Smooth muscle cell (in vitro differentiated cells): ENCODE data around the gene TMEM229B. TPM values are rescaled to one million over a fixed set of nuclear protein-coding genes. Genes with fewer than 3 reads are reported as not detected.

ENCODE experiments used
- DNase-seq: peaks from one replicate; lab custom pipeline; 2025; ENCODE audit not compliant: unreplicated experiment; lab: John Stamatoyannopoulos, UW
- H2AFZ ChIP-seq: fragments of 200-600 bp; sonication (generic); 2 replicates; pipeline ENCODE4 v1.6.0; 2016; ENCODE audit warnings: antibody characterized with exemption, low read depth, mild to moderate bottlenecking
- H3F3A ChIP-seq: fragments of 200-600 bp; sonication (generic); 2 replicates; pipeline ENCODE4 v1.6.0; 2017; ENCODE audit warnings: antibody characterized with exemption, low read depth
- H3K27ac ChIP-seq: fragments of 200-600 bp; sonication (generic); 2 replicates; pipeline ENCODE4 v1.5.1; 2016; ENCODE audit warnings: low read depth, mild to moderate bottlenecking
- H3K27me3 ChIP-seq: fragments of 200-600 bp; sonication (generic); 2 replicates; pipeline ENCODE4 v1.6.1; 2016; ENCODE audit warnings: low read depth, mild to moderate bottlenecking
- H3K36me3 ChIP-seq: fragments of 200-600 bp; sonication (generic); 2 replicates; pipeline ENCODE4 v1.5.1; 2016; ENCODE audit warnings: low read depth
- H3K4me1 ChIP-seq: fragments of 200-600 bp; sonication (generic); 2 replicates; pipeline ENCODE4 v1.5.1; 2016; ENCODE audit warnings: low read depth
- H3K4me2 ChIP-seq: fragments of 200-600 bp; sonication (generic); 2 replicates; pipeline ENCODE4 v1.6.0; 2016; ENCODE audit warnings: mild to moderate bottlenecking
- H3K4me3 ChIP-seq: fragments of 200-600 bp; sonication (generic); 2 replicates; pipeline ENCODE4 v1.5.1; 2016; ENCODE audit warnings: mild to moderate bottlenecking
- H3K79me2 ChIP-seq: fragments of 200-600 bp; sonication (generic); 2 replicates; pipeline ENCODE4 v1.6.0; 2016; ENCODE audit warnings: low read depth, mild to moderate bottlenecking
- H3K9ac ChIP-seq: fragments of 200-600 bp; sonication (generic); 2 replicates; pipeline ENCODE4 v1.6.0; 2016; ENCODE audit warnings: low read depth
- H3K9me3 ChIP-seq: fragments of 200-600 bp; sonication (generic); replicated peaks from 2 replicates; pipeline ENCODE4 v1.5.1; 2016; ENCODE audit warnings: low read depth
- H4K20me1 ChIP-seq: fragments of 200-600 bp; sonication (generic); 2 replicates; pipeline ENCODE4 v1.6.0; 2016; ENCODE audit warnings: low read depth
- WGBS: methylation state at CpG from one replicate; pipeline ENCODE4 v1.1.7; 2016; ENCODE audit warnings: low lambda C conversion rate; 5-methylcytosine and 5-hydroxymethylcytosine counted together
- polyA plus RNA-seq: library from polyadenylated mRNA; unstranded; fragments of >200 nt; fragmentation: Nextera tagmentation; extraction: Ambion mirVana; gene quantifications from 2 replicates; pipeline ENCODE4 v1.2.1, GENCODE V29; 2016
- total RNA-seq: library from RNA; depleted of rRNA; stranded (reverse); fragments of >200 nt; gene quantifications from 2 replicates; pipeline ENCODE4 v1.2.3, GENCODE V29; 2014
- TF ChIP-seq, protein P1 (sequence below): fragments of 200-600 bp; sonication (generic); IDR thresholded peaks from 2 replicates; pipeline ENCODE4 v1.5.1; 2017; ENCODE audit warnings: borderline replicate concordance, mild to moderate bottlenecking, antibody characterized with exemption; ENCODE audit not compliant: insufficient read depth, poor library complexity, severe bottlenecking

TMEM229B gene
- total and polyA plus RNA-seq, 2 experiments from 2014 or later: 0.22 to 0.49 TPM

DNA sequence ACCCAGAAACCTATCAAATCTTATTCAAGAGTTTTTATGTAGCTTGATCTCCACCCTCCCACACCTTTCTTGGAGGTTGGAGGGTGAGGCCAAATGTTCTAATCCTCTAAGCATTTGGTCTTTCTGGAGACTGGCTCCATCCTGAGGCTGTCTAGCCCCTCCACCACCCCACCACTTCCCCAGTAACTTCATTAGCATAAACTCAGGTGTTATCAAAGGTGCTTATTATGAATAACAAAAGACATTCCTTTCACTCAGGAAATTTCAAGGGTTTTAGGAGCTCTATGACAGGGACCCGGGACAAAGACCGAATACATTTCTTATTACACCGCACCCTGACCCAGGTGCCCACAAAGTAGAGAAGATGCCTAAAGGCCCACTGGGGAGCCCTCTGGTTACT, 2.8 kb upstream of the TMEM229B start:
- TF ChIP-seq, protein P1, sequence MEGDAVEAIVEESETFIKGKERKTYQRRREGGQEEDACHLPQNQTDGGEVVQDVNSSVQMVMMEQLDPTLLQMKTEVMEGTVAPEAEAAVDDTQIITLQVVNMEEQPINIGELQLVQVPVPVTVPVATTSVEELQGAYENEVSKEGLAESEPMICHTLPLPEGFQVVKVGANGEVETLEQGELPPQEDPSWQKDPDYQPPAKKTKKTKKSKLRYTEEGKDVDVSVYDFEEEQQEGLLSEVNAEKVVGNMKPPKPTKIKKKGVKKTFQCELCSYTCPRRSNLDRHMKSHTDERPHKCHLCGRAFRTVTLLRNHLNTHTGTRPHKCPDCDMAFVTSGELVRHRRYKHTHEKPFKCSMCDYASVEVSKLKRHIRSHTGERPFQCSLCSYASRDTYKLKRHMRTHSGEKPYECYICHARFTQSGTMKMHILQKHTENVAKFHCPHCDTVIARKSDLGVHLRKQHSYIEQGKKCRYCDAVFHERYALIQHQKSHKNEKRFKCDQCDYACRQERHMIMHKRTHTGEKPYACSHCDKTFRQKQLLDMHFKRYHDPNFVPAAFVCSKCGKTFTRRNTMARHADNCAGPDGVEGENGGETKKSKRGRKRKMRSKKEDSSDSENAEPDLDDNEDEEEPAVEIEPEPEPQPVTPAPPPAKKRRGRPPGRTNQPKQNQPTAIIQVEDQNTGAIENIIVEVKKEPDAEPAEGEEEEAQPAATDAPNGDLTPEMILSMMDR: no peak
- H3K9me3 ChIP-seq: no peaks in the 10 kb centered on the region
- no peaks in the 10 kb centered on the region for H3F3A ChIP-seq
- no peaks in the 10 kb centered on the region for H4K20me1 ChIP-seq
- H2AFZ ChIP-seq: no peak overlapping the region
- no peaks in the 10 kb centered on the region for H3K79me2 ChIP-seq
- H3K27ac ChIP-seq: no peak overlapping the region
- no peak overlapping the region for H3K4me2 ChIP-seq
- no peaks in the 10 kb centered on the region for H3K4me1 ChIP-seq
- H3K27me3 ChIP-seq: no peaks in the 10 kb centered on the region
- no peak for DNase-seq
- no peak overlapping the region for H3K9ac ChIP-seq
- WGBS: 73% methylated on average over 3 of the region's 3 CpGs
- H3K4me3 ChIP-seq: no peak overlapping the region
- H3K36me3 ChIP-seq: no peaks in the 10 kb centered on the region

GRCh38 chr14:67490196-67490595, 1.7 kb upstream of the TMEM229B start:
- H2AFZ ChIP-seq: no peak overlapping the region
- H3K9me3 ChIP-seq: no peaks in the 10 kb centered on the region
- no peaks in the 10 kb centered on the region for H3F3A ChIP-seq
- H3K79me2 ChIP-seq: no peaks in the 10 kb centered on the region
- no peaks in the 10 kb centered on the region for H4K20me1 ChIP-seq
- no peaks in the 10 kb centered on the region for H3K27me3 ChIP-seq
- TF ChIP-seq, protein P1: no peak
- H3K27ac ChIP-seq: no peak overlapping the region
- no peaks in the 10 kb centered on the region for H3K36me3 ChIP-seq
- DNase-seq: no peak
- H3K4me2 ChIP-seq: no peak overlapping the region
- 86% methylated on average over 4 of the region's 4 CpGs for WGBS
- no peak overlapping the region for H3K9ac ChIP-seq
- no peak overlapping the region for H3K4me3 ChIP-seq
- no peaks in the 10 kb centered on the region for H3K4me1 ChIP-seq

- Histone ChIP-seq H3K36me3 (no peaks in the 10 kb centered on the region), H2AFZ (no peak overlapping the region), H3K9me3 (no peaks in the 10 kb centered on the region), H3K4me2 (no peak overlapping the region), H3K4me3 (no peak overlapping the region), H3K4me1 (no peaks in the 10 kb centered on the region), H3K79me2 (no peaks in the 10 kb centered on the region), H3K9ac (no peak overlapping the region), H3F3A (no peaks in the 10 kb centered on the region), H3K27me3 (no peaks in the 10 kb centered on the region), H4K20me1 (no peaks in the 10 kb centered on the region), H3K27ac (no peak overlapping the region)
- no peak for DNase-seq
- 86% methylated on average over 4 of the region's 4 CpGs for WGBS
- TF ChIP-seq, protein P1: no peak
These were observed 1.2 kb downstream of the TMEM229B start for GRCh38 chr14:67487332-67487731.

- no peaks in the 10 kb centered on the region for H3F3A ChIP-seq
- no peaks in the 10 kb centered on the region for H3K79me2 ChIP-seq
- H3K36me3 ChIP-seq: no peaks in the 10 kb centered on the region
- H3K27ac ChIP-seq: no peak overlapping the region
- H4K20me1 ChIP-seq: no peaks in the 10 kb centered on the region
- DNase-seq: no peak
- no peaks in the 10 kb centered on the region for H3K4me1 ChIP-seq
- H3K9me3 ChIP-seq: no peaks in the 10 kb centered on the region
- WGBS: 80% methylated on average over 4 of the region's 4 CpGs
- no peak overlapping the region for H3K4me3 ChIP-seq
- H3K9ac ChIP-seq: no peak overlapping the region
- no peak overlapping the region for H2AFZ ChIP-seq
- H3K4me2 ChIP-seq: no peak overlapping the region
- H3K27me3 ChIP-seq: no peaks in the 10 kb centered on the region
- TF ChIP-seq, protein P1: no peak
These were observed 1.6 kb downstream of the TMEM229B start for GRCh38 chr14:67486890-67487289.
